Osteocyte (in vitro differentiated cells): ENCODE data around the gene TIGIT. TPM values are rescaled to one million over a fixed set of nuclear protein-coding genes. Genes with fewer than 3 reads are reported as not detected.

Source experiments
- DNase-seq: peaks from one replicate; pipeline ENCODE4 v3.0.0; 2021; ENCODE audit warnings: mixed read lengths; ENCODE audit not compliant: unreplicated experiment; ENCODE audit errors: extremely low spot score
- H3K27ac Mint-ChIP-seq: one replicate; pipeline ENCODE4 v1.8.0; 2021; ENCODE audit warnings: mild to moderate bottlenecking, mixed read lengths; ENCODE audit not compliant: unreplicated experiment
- H3K27me3 Mint-ChIP-seq: one replicate; pipeline ENCODE4 v1.8.0; 2021; ENCODE audit warnings: mixed read lengths; ENCODE audit not compliant: unreplicated experiment
- H3K36me3 Mint-ChIP-seq: one replicate; pipeline ENCODE4 v1.8.0; 2021; ENCODE audit warnings: mixed read lengths; ENCODE audit not compliant: unreplicated experiment
- H3K4me1 Mint-ChIP-seq: one replicate; pipeline ENCODE4 v1.8.0; 2021; ENCODE audit warnings: mixed read lengths; ENCODE audit not compliant: unreplicated experiment
- H3K4me3 Mint-ChIP-seq: one replicate; pipeline ENCODE4 v1.8.0; 2021; ENCODE audit warnings: mild to moderate bottlenecking, moderate library complexity, mixed read lengths; ENCODE audit not compliant: unreplicated experiment
- H3K9me3 Mint-ChIP-seq: one replicate; pipeline ENCODE4 v1.8.0; 2021; ENCODE audit warnings: mixed read lengths; ENCODE audit not compliant: unreplicated experiment
- CTCF ChIP-seq: fragments of 200-600 bp; sonication (generic); IDR thresholded peaks from 2 replicates; pipeline ENCODE4 v1.5.0; 2021; ENCODE audit warnings: antibody characterized with exemption, mild to moderate bottlenecking, moderate library complexity
- total RNA-seq: library from RNA; stranded (reverse); gene quantifications from 2 replicates; pipeline ENCODE4 v1.2.1, GENCODE V29; 2021

TIGIT gene
- total RNA-seq, 1 donor from 2014 or later: not detected

GRCh38 chr3:114356525-114356924, 62.7 kb downstream of the TIGIT start:
- Mint-ChIP-seq H3K9me3 (no peaks in the 10 kb centered on the region), H3K36me3 (peaks cover 2% of the 10 kb centered on the region), H3K27me3 (peaks cover 6% of the 10 kb centered on the region), H3K27ac (no peak overlapping the region), H3K4me3 (no peak overlapping the region), H3K4me1 (no peaks in the 10 kb centered on the region)
- TF ChIP-seq CTCF: no peak
- DNase-seq: no peak

Other genes with a start within 250 kb of the TIGIT start
- 4.3 and 7.1 TPM in 2 replicates for gene CCDC191, start 237.5 kb upstream of the TIGIT start, total RNA-seq
- 13.6 and 15.4 TPM in 2 replicates for gene QTRT2, start 237.3 kb upstream of the TIGIT start, total RNA-seq
- gene DRD3, start 115.0 kb upstream of the TIGIT start, total RNA-seq: not detected in 2 replicates
- not detected in 2 replicates for gene ZNF80, start 56.5 kb upstream of the TIGIT start, total RNA-seq